Keratinocyte (primary cell): ENCODE measurements around the gene CA12. TPM values are rescaled to one million over a fixed set of nuclear protein-coding genes. Genes with fewer than 3 reads are reported as not detected.

Source experiments
- DNase-seq: peaks from one replicate; pipeline ENCODE4 v3.0.0-alpha.2; 2011; ENCODE audit warnings: low read depth, missing footprints, low spot score
- FAIRE-seq: peaks from 2 replicates; lab custom pipeline; 2011; peaks lifted over from hg19 to GRCh38; lab: Jason Lieb, UNC
- H2AFZ ChIP-seq: 2 replicates; pipeline ENCODE4 v1.6.0; 2012; ENCODE audit warnings: low read length, control low read depth, inconsistent platforms; ENCODE audit not compliant: control insufficient read depth
- H3K27ac ChIP-seq: 2 replicates; pipeline ENCODE4 v1.5.1; 2011; ENCODE audit warnings: low read length; ENCODE audit not compliant: control insufficient read depth, insufficient read depth
- H3K27me3 ChIP-seq: 3 replicates; pipeline ENCODE4 v1.6.0; 2011; ENCODE audit warnings: low read length; ENCODE audit not compliant: control insufficient read depth, insufficient read depth; ENCODE audit errors: extremely low read depth
- H3K36me3 ChIP-seq, 2 experiments: 2 replicates in 1 of 2; 3 replicates in 1 of 2; pipeline ENCODE4 v1.5.1; 2011; ENCODE audit warnings: low read length in 2 of 2, mild to moderate bottlenecking in 1 of 2; ENCODE audit not compliant: control insufficient read depth in 2 of 2, insufficient read depth in 2 of 2; ENCODE audit errors: extremely low read depth in 1 of 2
- H3K4me1 ChIP-seq: 3 replicates; pipeline ENCODE4 v1.5.1; 2011; ENCODE audit warnings: low read length; ENCODE audit not compliant: control insufficient read depth, insufficient read depth; ENCODE audit errors: extremely low read depth
- H3K4me2 ChIP-seq: 3 replicates; pipeline ENCODE4 v1.6.0; 2011; ENCODE audit warnings: low read depth, low read length; ENCODE audit not compliant: control insufficient read depth, insufficient read depth; ENCODE audit errors: extremely low read depth
- H3K4me3 ChIP-seq, 3 experiments: fragments of 200-600 bp in 1 of 3; sonication (generic) in 1 of 3; 2 replicates in 2 of 3; 3 replicates in 1 of 3; pipeline ENCODE4 v1.5.1; 2011 to 2016; ENCODE audit warnings: low read length in 3 of 3, mild to moderate bottlenecking in 3 of 3, control low read depth in 2 of 3, inconsistent platforms in 1 of 3, low read depth in 1 of 3, mixed read lengths in 1 of 3, mixed run types in 1 of 3, moderate library complexity in 1 of 3; ENCODE audit not compliant: control insufficient read depth in 2 of 3, insufficient read depth in 2 of 3; ENCODE audit errors: extremely low read depth in 1 of 3
- H3K79me2 ChIP-seq: 2 replicates; pipeline ENCODE4 v1.6.0; 2012; ENCODE audit warnings: low read length; ENCODE audit not compliant: control insufficient read depth, insufficient read depth
- H3K9ac ChIP-seq: 3 replicates; pipeline ENCODE4 v1.6.0; 2011; ENCODE audit warnings: low read length; ENCODE audit not compliant: control insufficient read depth, insufficient read depth; ENCODE audit errors: extremely low read depth
- H3K9me1 ChIP-seq: 3 replicates; pipeline ENCODE4 v1.6.0; 2011; ENCODE audit warnings: low read length; ENCODE audit not compliant: control insufficient read depth, insufficient read depth; ENCODE audit errors: extremely low read depth
- H3K9me3 ChIP-seq: 2 replicates; pipeline ENCODE4 v1.5.1; 2012; ENCODE audit warnings: low read depth, low read length; ENCODE audit not compliant: control insufficient read depth
- H4K20me1 ChIP-seq: 3 replicates; pipeline ENCODE4 v1.6.0; 2011; ENCODE audit warnings: low read length; ENCODE audit not compliant: control insufficient read depth, insufficient read depth; ENCODE audit errors: extremely low read depth
- CTCF ChIP-seq, 3 experiments: IDR thresholded peaks in 1 of 3; conservative IDR thresholded peaks in 1 of 3; optimal IDR thresholded peaks in 1 of 3; 2 replicates in 2 of 3; 3 replicates in 1 of 3; pipeline versions ENCODE3 to v1.5.1; 2011; ENCODE audit warnings: low read length in 3 of 3, mild to moderate bottlenecking in 3 of 3, moderate library complexity in 2 of 3, control low read depth in 1 of 3, inconsistent platforms in 1 of 3; ENCODE audit not compliant: insufficient read depth in 2 of 3; ENCODE audit errors: extremely low read depth in 1 of 3
- EZH2 ChIP-seq: IDR thresholded peaks from one replicate; pipeline ENCODE4 v1.6.1; 2012; ENCODE audit warnings: inconsistent platforms, mild to moderate bottlenecking, low read length, moderate library complexity
- dilution Hi-C: fragments of 300-500 bp; cut with MboI; formaldehyde crosslinking; loops from one replicate; pipeline ENCODE4 v1.7.0; 2020; ENCODE audit warnings: low sequenced_read_pairs; ENCODE audit not compliant: extremely low pct_ligation_motif_present
- polyA plus RNA-seq, 5 experiments: library from polyadenylated mRNA; depleted of rRNA in 3 of 5; stranded (reverse) in 3 of 5; stranded (forward) in 1 of 5; unstranded in 1 of 5; fragments of >200 nt; gene quantifications; 1 replicate in 1 of 5; 2 replicates in 3 of 5; 3 replicates in 1 of 5; pipeline versions ENCODE4 v1.2.1 to v1.2.3, GENCODE V29; 2011 to 2012; ENCODE audit warnings: missing spikeins in 2 of 5, low read depth in 1 of 5, low replicate concordance in 1 of 5

CA12 gene
- polyA plus RNA-seq, 1 donor (not counting 4 experiments of a cell fraction or from before 2014, with no cell fraction given): 158 TPM

- Histone ChIP-seq H3K36me3 (peaks cover 0 to 4% of the 10 kb centered on the region in 2 experiments), H3K9me3 (no peaks in the 10 kb centered on the region), H3K9ac (no peak overlapping the region), H3K79me2 (no peaks in the 10 kb centered on the region), H4K20me1 (no peaks in the 10 kb centered on the region), H3K4me1 (peaks cover 8% of the 10 kb centered on the region), H3K4me3 (no peak overlapping the region), H2AFZ (no peak overlapping the region), H3K27me3 (no peaks in the 10 kb centered on the region), H3K9me1 (no peaks in the 10 kb centered on the region), H3K27ac (no peak overlapping the region), H3K4me2 (no peak overlapping the region)
- FAIRE-seq (no peak), DNase-seq (no peak)
- dilution Hi-C loops: no loop called here
- no peak for TF ChIP-seq EZH2
- no peak for TF ChIP-seq CTCF (optimal IDR thresholded peaks at IDR 0.05 in 1 of 3, IDR thresholded peaks at IDR 0.05 in 1 of 3, conservative IDR thresholded peaks at IDR 0.05 in 1 of 3; ENCODE audit: extremely low read depth in 1 of 3, insufficient read depth in 2 of 3, low read length in 3 of 3)
These were observed 88.9 kb downstream of the CA12 start for GRCh38 chr15:63292771-63293170.

- Histone ChIP-seq H3K36me3 (peaks cover 0 to 4% of the 10 kb centered on the region in 2 experiments), H3K9ac (no peak overlapping the region), H3K9me1 (no peaks in the 10 kb centered on the region), H3K27me3 (no peaks in the 10 kb centered on the region), H4K20me1 (no peaks in the 10 kb centered on the region), H2AFZ (no peak overlapping the region), H3K79me2 (no peaks in the 10 kb centered on the region), H3K27ac (no peak overlapping the region), H3K4me2 (no peak overlapping the region), H3K4me3 (no peak overlapping the region), H3K4me1 (peaks cover 8% of the 10 kb centered on the region), H3K9me3 (no peaks in the 10 kb centered on the region)
- TF ChIP-seq CTCF (optimal IDR thresholded peaks at IDR 0.05 in 1 of 3, IDR thresholded peaks at IDR 0.05 in 1 of 3, conservative IDR thresholded peaks at IDR 0.05 in 1 of 3; ENCODE audit: extremely low read depth in 1 of 3, insufficient read depth in 2 of 3, low read length in 3 of 3): no peak
- no peak for TF ChIP-seq EZH2
- dilution Hi-C loops: no loop called here
- FAIRE-seq (no peak), DNase-seq (no peak)
These were observed 89.4 kb downstream of the CA12 start for GRCh38 chr15:63292241-63292640.
